Endothelial cell of umbilical vein (primary cell): ENCODE results near the gene MYH3. TPM values are rescaled to one million over a fixed set of nuclear protein-coding genes. Genes with fewer than 3 reads are reported as not detected.

Source experiments
- BruUV-seq: library from RNA; stranded (reverse); fragments of 400-500 nt; replicated peaks from 2 replicates; lab custom pipeline; 2021; lab: Mats Ljungman, UMichigan
- CTCF ChIA-PET: fragments of 300-600, 350-600 bp; sonication (Branson Sonifier 250); formaldehyde crosslinking; loops from one replicate; lab custom pipeline; 2021; ENCODE audit warnings: antibody characterized with exemption, inconsistent platforms; lab: Charles Lee
- POLR2A ChIA-PET: fragments of 300-600, 350-600 bp; sonication (Branson Sonifier 250); formaldehyde crosslinking; loops from one replicate; lab custom pipeline; 2021; ENCODE audit warnings: antibody characterized with exemption, inconsistent platforms; lab: Charles Lee
- DNase-seq: peaks from one replicate; pipeline ENCODE4 v3.0.0-alpha.2; 2011; ENCODE audit warnings: low read depth, low spot score
- FAIRE-seq: peaks from 2 replicates; lab custom pipeline; 2011; peaks lifted over from hg19 to GRCh38; lab: Jason Lieb, UNC
- H2AFZ ChIP-seq: 2 replicates; pipeline ENCODE4 v1.6.0; 2012; ENCODE audit warnings: low read depth, low read length, control low read depth, inconsistent platforms
- H3K27ac ChIP-seq: 2 replicates; pipeline ENCODE4 v1.5.1; 2011; ENCODE audit warnings: low read depth, mild to moderate bottlenecking, control low read depth, low read length, moderate library complexity; ENCODE audit not compliant: insufficient read depth
- H3K27me3 ChIP-seq, 2 experiments: 2 replicates each; pipeline versions ENCODE4 v1.6.0 to v1.6.1; 2011; ENCODE audit warnings: low read length in 2 of 2, mixed read lengths in 1 of 2; ENCODE audit not compliant: control insufficient read depth in 2 of 2, insufficient read depth in 2 of 2
- H3K36me3 ChIP-seq, 2 experiments: 2 replicates in 1 of 2; 3 replicates in 1 of 2; pipeline ENCODE4 v1.5.1; 2011; ENCODE audit warnings: low read length in 2 of 2, mild to moderate bottlenecking in 1 of 2, moderate library complexity in 1 of 2; ENCODE audit not compliant: control insufficient read depth in 2 of 2, insufficient read depth in 2 of 2; ENCODE audit errors: extremely low read depth in 1 of 2
- H3K4me1 ChIP-seq: 3 replicates; pipeline ENCODE4 v1.5.1; 2011; ENCODE audit warnings: mild to moderate bottlenecking, low read length; ENCODE audit not compliant: control insufficient read depth, insufficient read depth; ENCODE audit errors: extremely low read depth
- H3K4me2 ChIP-seq: 2 replicates; pipeline ENCODE4 v1.6.1; 2011; ENCODE audit warnings: low read length, control low read depth, mixed read lengths; ENCODE audit not compliant: insufficient read depth
- H3K4me3 ChIP-seq, 3 experiments: fragments of 200-600 bp in 1 of 3; sonication (generic), shearing (Covaris generic) in 1 of 3; replicated peaks in 1 of 3; 2 replicates each; pipeline ENCODE4 v1.5.1; 2011 to 2016; ENCODE audit warnings: control low read depth in 3 of 3, low read length in 3 of 3, mild to moderate bottlenecking in 2 of 3, inconsistent platforms in 1 of 3, low read depth in 1 of 3, moderate library complexity in 1 of 3; ENCODE audit not compliant: insufficient read depth in 1 of 3
- H3K79me2 ChIP-seq: 2 replicates; pipeline ENCODE4 v1.6.0; 2012; ENCODE audit warnings: low read length, inconsistent platforms; ENCODE audit not compliant: control insufficient read depth, insufficient read depth
- H3K9ac ChIP-seq: replicated peaks from 2 replicates; pipeline ENCODE3; 2011; ENCODE audit warnings: low read length, control low read depth; ENCODE audit not compliant: insufficient read depth; ENCODE audit errors: extremely low read depth
- H3K9me1 ChIP-seq: replicated peaks from 3 replicates; pipeline ENCODE4 v1.6.0; 2011; ENCODE audit warnings: mild to moderate bottlenecking, low read length; ENCODE audit not compliant: control insufficient read depth, insufficient read depth; ENCODE audit errors: extremely low read depth
- H3K9me3 ChIP-seq: replicated peaks from 2 replicates; pipeline ENCODE4 v1.5.1; 2012; ENCODE audit warnings: low read length, inconsistent platforms; ENCODE audit not compliant: control insufficient read depth, insufficient read depth
- H4K20me1 ChIP-seq: replicated peaks from 2 replicates; pipeline ENCODE3; 2011; ENCODE audit warnings: mild to moderate bottlenecking, low read length; ENCODE audit not compliant: control insufficient read depth, insufficient read depth; ENCODE audit errors: extremely low read depth
- EZH2 ChIP-seq: IDR thresholded peaks from 2 replicates; pipeline ENCODE4 v1.6.1; 2012; ENCODE audit warnings: borderline replicate concordance, low read depth, mild to moderate bottlenecking, moderate library complexity, low read length, inconsistent platforms; ENCODE audit not compliant: severe bottlenecking
- FOS ChIP-seq: IDR thresholded peaks from 2 replicates; pipeline ENCODE4 v1.6.1; 2011; ENCODE audit warnings: mild to moderate bottlenecking, low read length, moderate library complexity, borderline replicate concordance; ENCODE audit not compliant: insufficient read depth
- GATA2 ChIP-seq: IDR thresholded peaks from 2 replicates; pipeline ENCODE4 v1.7.0; 2011; ENCODE audit warnings: low read depth, mild to moderate bottlenecking, moderate library complexity, mixed read lengths, low read length; ENCODE audit not compliant: insufficient read length, insufficient read depth
- JUN ChIP-seq: IDR thresholded peaks from 2 replicates; pipeline ENCODE4 v1.6.1; 2011; ENCODE audit warnings: borderline replicate concordance, low read depth; ENCODE audit not compliant: insufficient read length, insufficient read depth
- MYC ChIP-seq: IDR thresholded peaks from one replicate; pipeline ENCODE4 v1.6.1; 2011; ENCODE audit warnings: mild to moderate bottlenecking, low read depth, low read length
- POLR2A ChIP-seq: IDR thresholded peaks from 2 replicates; pipeline ENCODE4 v1.6.1; 2012; ENCODE audit warnings: low read depth, mild to moderate bottlenecking, control low read depth, low read length
- POLR2AphosphoS5 ChIP-seq: IDR thresholded peaks from 2 replicates; pipeline ENCODE4 v1.6.1; 2012; ENCODE audit warnings: low read depth, mild to moderate bottlenecking, control low read depth, low read length, moderate library complexity; ENCODE audit not compliant: insufficient read depth
- dilution Hi-C: fragments of 300-500 bp; cut with MboI; formaldehyde crosslinking; loops from one replicate; pipeline ENCODE4 v1.15.0; 2019; ENCODE audit warnings: low sequenced_read_pairs; ENCODE audit not compliant: extremely low pct_ligation_motif_present
- intact Hi-C: fragments of 100-400 bp; cut with micrococcal nuclease; formaldehyde crosslinking; loops from one replicate; pipeline ENCODE4 v1.10.0; 2022
- polyA plus RNA-seq, 4 experiments: library from polyadenylated mRNA; depleted of rRNA in 3 of 4; stranded (reverse) in 3 of 4; unstranded in 1 of 4; fragments of >200 nt; gene quantifications; 2 replicates each; pipeline versions ENCODE4 v1.2.1 to v1.2.3, GENCODE V29; 2011 to 2012; ENCODE audit warnings: missing spikeins in 1 of 4
- total RNA-seq: library from RNA; stranded (reverse); gene quantifications from 2 replicates; pipeline ENCODE4 v1.2.3, GENCODE V29; 2021

Gene MYH3
- total and polyA plus RNA-seq, 2 donors (not counting 3 experiments of a cell fraction or from before 2014, with no cell fraction given) = 0.65 to 0.73 TPM

DNA sequence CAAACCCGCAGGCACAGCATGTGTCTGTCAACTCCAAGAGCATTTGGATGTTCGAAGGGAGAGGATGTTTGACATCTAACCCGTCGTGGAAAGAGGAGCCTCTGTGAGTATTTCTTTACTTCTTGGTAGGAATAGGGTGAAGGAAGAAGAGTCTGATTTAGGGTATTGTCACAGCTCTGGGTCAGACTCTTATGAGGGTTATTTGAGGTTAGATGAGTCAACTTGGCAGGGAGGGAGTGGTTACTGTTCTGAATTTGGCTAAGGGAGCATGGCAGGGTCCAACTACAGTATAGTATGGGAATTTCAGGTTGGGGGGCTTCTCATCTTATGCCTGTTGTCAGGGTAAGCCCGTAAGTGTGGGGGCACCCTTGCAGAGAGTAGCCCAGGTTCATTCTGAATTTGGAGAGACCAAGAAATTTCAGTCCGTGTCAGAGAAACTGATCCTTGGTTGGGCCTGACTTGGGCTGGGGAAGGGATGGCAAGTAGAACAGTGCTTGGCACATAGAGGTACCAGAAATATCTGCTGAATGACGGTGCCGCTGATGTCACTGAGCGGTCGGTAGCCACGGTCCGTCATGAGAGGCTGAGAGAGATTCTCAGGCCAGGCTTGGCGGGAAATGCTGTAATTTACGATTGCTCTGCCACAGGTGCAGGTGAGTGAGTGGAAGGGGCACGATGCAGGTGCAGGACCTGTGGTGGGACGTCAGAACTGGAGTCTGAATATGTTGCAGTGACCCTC, 43.2 kb downstream of the MYH3 start:
- H3K27me3 ChIP-seq = no peaks in the 10 kb centered on the region
- BruUV-seq = no TSS peak
- H3K27ac ChIP-seq = no peak overlapping the region
- no peaks in the 10 kb centered on the region for H3K4me1 ChIP-seq
- H3K36me3 ChIP-seq = no peaks in the 10 kb centered on the region
- ChIA-PET CTCF (interaction anchor here (0.8 to 8.2 kb wide), 24 partner anchors 9 to 1036 kb away, joined by 3 to 108 read pairs (median 7); partner anchors contain the start of genes CFAP52 and STX8), POLR2A (no interaction called here)
- H3K4me3 ChIP-seq = no peak overlapping the region
- H3K9ac ChIP-seq = no peak overlapping the region
- FAIRE-seq = no peak
- H3K9me3 ChIP-seq = no peaks in the 10 kb centered on the region
- TF ChIP-seq POLR2AphosphoS5 = no peak
- no peak for TF ChIP-seq JUN
- no peak for TF ChIP-seq POLR2A
- TF ChIP-seq EZH2 = no peak
- TF ChIP-seq FOS = no peak
- no peak for TF ChIP-seq GATA2
- no peak for TF ChIP-seq MYC
- H4K20me1 ChIP-seq = no peaks in the 10 kb centered on the region
- no peak overlapping the region for H2AFZ ChIP-seq
- dilution Hi-C loops = no loop called here
- H3K79me2 ChIP-seq = no peaks in the 10 kb centered on the region
- intact Hi-C loops = loop anchor here (1.0 to 10.0 kb wide), 4 partner anchors 71 to 889 kb away; no protein-coding TSS in a partner anchor
- H3K4me2 ChIP-seq = no peak overlapping the region
- no peaks in the 10 kb centered on the region for H3K9me1 ChIP-seq
- DNase-seq = no peak
